ENCODE results near the gene GPRASP2.
"Not testable (repeated sequence)": the region's sequence is repeated elsewhere in the genome, so short reads cannot be mapped to it uniquely, and the experiment has no call there.

GPRASP2 gene

DNA sequence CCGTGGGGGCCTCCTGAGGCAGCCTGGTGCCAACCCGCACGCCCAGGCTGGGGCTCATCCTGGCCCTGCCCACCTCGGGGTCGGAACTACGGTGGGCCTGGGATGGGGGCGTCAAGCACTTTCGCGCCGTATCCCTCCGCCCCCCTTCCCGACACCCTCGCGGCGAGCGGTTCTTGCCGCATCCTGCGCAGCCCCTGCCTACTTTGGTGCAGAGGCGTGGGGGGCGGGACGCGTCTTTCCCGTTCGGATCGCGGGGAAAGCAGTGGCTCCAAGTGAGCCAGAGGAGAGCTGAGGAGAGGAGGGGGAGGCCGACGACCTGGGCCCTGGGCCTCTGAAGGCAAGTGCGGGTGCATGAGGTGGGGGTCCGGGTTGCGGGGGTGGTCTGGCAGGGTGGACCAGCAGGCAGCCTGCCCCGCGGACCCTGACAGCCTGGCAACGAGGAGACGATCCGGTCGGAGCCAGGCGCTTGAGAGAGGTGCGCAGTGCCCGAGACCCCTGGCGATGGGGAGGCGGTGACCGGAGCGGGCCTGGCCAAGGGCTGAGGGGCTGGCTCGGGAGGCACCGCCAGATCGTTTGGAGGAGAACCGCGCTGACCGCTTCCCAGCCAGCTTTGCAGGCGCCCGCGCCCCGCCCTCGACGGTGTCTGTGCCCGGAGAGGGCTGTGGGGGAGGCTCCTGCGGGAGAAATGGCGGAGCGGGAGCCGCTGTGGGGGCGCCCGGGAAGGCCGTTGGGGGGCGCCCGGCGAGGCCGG lies at the start of gene GPRASP2:
Gene GPRASP2 (plus strand): TSS at position 233 of the 751 bp plus-strand sequence. CDS start 2,422 bp downstream, outside the sequence.
- peak within 1 kb of the TSS; percentile 90 for H2AFZ ChIP-seq (ENCODE audit: low read depth)
- peak within 1 kb of the TSS; percentile 76 for H3K9ac ChIP-seq
- H4K20me1 ChIP-seq (ENCODE audit: insufficient read depth): no peaks in the 10 kb centered on the region
- TF ChIP-seq, protein P1, sequence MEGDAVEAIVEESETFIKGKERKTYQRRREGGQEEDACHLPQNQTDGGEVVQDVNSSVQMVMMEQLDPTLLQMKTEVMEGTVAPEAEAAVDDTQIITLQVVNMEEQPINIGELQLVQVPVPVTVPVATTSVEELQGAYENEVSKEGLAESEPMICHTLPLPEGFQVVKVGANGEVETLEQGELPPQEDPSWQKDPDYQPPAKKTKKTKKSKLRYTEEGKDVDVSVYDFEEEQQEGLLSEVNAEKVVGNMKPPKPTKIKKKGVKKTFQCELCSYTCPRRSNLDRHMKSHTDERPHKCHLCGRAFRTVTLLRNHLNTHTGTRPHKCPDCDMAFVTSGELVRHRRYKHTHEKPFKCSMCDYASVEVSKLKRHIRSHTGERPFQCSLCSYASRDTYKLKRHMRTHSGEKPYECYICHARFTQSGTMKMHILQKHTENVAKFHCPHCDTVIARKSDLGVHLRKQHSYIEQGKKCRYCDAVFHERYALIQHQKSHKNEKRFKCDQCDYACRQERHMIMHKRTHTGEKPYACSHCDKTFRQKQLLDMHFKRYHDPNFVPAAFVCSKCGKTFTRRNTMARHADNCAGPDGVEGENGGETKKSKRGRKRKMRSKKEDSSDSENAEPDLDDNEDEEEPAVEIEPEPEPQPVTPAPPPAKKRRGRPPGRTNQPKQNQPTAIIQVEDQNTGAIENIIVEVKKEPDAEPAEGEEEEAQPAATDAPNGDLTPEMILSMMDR (conservative IDR thresholded peaks at IDR 0.05; ENCODE audit: low read depth, low read length): no peak
- H3K27ac ChIP-seq: no peak within 1 kb of the TSS
- H3K4me3 ChIP-seq (IDR thresholded peaks at IDR 0.05; ENCODE audit: insufficient read depth, low read depth, low read length): no peak within 1 kb of the TSS
- H3K79me2 ChIP-seq (ENCODE audit: insufficient read depth, low read depth): no peaks in the 10 kb centered on the region
- no peaks in the 10 kb centered on the region for H3K27me3 ChIP-seq (ENCODE audit: insufficient read depth, low read depth)
- H3K4me1 ChIP-seq (ENCODE audit: low read depth, poor library complexity, severe bottlenecking): no peaks in the 10 kb centered on the region
- H3K4me2 ChIP-seq: peak within 1 kb of the TSS; percentile 73; the same call in 1 of the 2 replicates
- H3K36me3 ChIP-seq (ENCODE audit: insufficient read depth): no peaks in the 10 kb centered on the region

GRCh38 chrX:102663820-102664219 lies 48.4 kb upstream of the GPRASP2 start:
- H4K20me1 ChIP-seq (ENCODE audit: insufficient read depth); H3K9ac ChIP-seq; H2AFZ ChIP-seq (ENCODE audit: low read depth); H3K27me3 ChIP-seq (ENCODE audit: insufficient read depth, low read depth); H3K4me2 ChIP-seq; H3K36me3 ChIP-seq (ENCODE audit: insufficient read depth); H3K27ac ChIP-seq; H3K4me3 ChIP-seq (IDR thresholded peaks at IDR 0.05; ENCODE audit: insufficient read depth, low read depth, low read length); H3K79me2 ChIP-seq (ENCODE audit: insufficient read depth, low read depth): not testable (repeated sequence)
- H3K4me1 ChIP-seq (ENCODE audit: low read depth, poor library complexity, severe bottlenecking): peaks cover 11% of the 10 kb centered on the region

DNA sequence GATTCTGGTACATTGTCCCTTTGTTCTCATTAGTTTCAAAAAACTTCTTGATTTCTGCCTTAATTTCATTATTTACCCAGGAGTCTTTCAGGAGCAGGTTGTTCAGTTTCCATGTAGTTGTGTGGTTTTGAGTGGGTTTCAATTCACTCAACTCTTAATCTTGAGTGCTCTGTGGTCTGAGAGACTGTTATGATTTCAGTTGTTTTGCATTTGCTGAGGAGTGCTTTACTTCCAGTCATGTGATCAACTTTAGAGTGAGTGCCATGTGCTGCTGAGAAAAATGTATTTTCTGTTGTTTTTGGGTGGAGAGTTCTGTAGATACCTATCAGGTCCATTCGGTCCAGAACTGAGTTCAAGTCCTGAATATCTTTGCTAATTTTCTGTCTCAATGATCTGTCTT lies 45.2 kb upstream of the GPRASP2 start:
- H3K4me1 ChIP-seq (ENCODE audit: low read depth, poor library complexity, severe bottlenecking): peaks cover 11% of the 10 kb centered on the region
- H3K9ac ChIP-seq; H3K4me3 ChIP-seq (IDR thresholded peaks at IDR 0.05; ENCODE audit: insufficient read depth, low read depth, low read length); H3K79me2 ChIP-seq (ENCODE audit: insufficient read depth, low read depth); H2AFZ ChIP-seq (ENCODE audit: low read depth); H4K20me1 ChIP-seq (ENCODE audit: insufficient read depth); H3K27ac ChIP-seq; H3K36me3 ChIP-seq (ENCODE audit: insufficient read depth); H3K4me2 ChIP-seq; H3K27me3 ChIP-seq (ENCODE audit: insufficient read depth, low read depth): not testable (repeated sequence)

DNA sequence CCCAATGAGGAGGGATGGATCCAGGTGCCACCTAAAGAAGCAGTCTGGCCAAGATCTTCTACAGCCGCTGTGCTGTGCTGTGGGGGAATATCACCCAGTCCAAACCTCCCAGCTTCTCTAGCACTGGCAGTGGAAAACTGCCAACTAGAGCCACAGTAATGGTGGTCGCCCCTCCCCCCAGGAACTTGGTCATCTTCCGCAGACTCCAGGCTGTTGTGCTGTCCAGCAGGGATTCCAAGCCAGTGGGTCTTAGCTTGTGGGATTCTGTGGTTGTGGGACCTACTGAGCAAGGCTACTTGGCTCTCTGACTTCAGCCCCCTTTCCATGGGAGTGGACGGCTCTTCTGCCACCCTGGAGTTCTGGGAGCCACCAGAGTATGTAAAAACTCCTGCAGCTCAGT lies 42.7 kb upstream of the GPRASP2 start:
- peaks cover 11% of the 10 kb centered on the region for H3K4me1 ChIP-seq (ENCODE audit: low read depth, poor library complexity, severe bottlenecking)
- no peak overlapping the region for H3K4me3 ChIP-seq (IDR thresholded peaks at IDR 0.05; ENCODE audit: insufficient read depth, low read depth, low read length)
- no peak overlapping the region for H3K4me2 ChIP-seq
- TF ChIP-seq, protein P1 (conservative IDR thresholded peaks at IDR 0.05; ENCODE audit: low read depth, low read length): no peak
- no peaks in the 10 kb centered on the region for H3K36me3 ChIP-seq (ENCODE audit: insufficient read depth)
- no peaks in the 10 kb centered on the region for H3K27me3 ChIP-seq (ENCODE audit: insufficient read depth, low read depth)
- H3K79me2 ChIP-seq (ENCODE audit: insufficient read depth, low read depth): no peaks in the 10 kb centered on the region
- no peak overlapping the region for H3K27ac ChIP-seq
- H4K20me1 ChIP-seq (ENCODE audit: insufficient read depth): no peaks in the 10 kb centered on the region
- H2AFZ ChIP-seq (ENCODE audit: low read depth): no peak overlapping the region
- H3K9ac ChIP-seq: no peak overlapping the region

GRCh38 chrX:102672856-102673255 lies 39.4 kb upstream of the GPRASP2 start:
- Histone ChIP-seq H4K20me1 (ENCODE audit: insufficient read depth) (no peaks in the 10 kb centered on the region), H3K27me3 (ENCODE audit: insufficient read depth, low read depth) (no peaks in the 10 kb centered on the region), H3K27ac (no peak overlapping the region), H3K9ac (no peak overlapping the region), H3K4me2 (no peak overlapping the region), H3K4me3 (IDR thresholded peaks at IDR 0.05; ENCODE audit: insufficient read depth, low read depth, low read length) (no peak overlapping the region), H2AFZ (ENCODE audit: low read depth) (no peak overlapping the region), H3K36me3 (ENCODE audit: insufficient read depth) (no peaks in the 10 kb centered on the region), H3K4me1 (ENCODE audit: low read depth, poor library complexity, severe bottlenecking) (no peaks in the 10 kb centered on the region), H3K79me2 (ENCODE audit: insufficient read depth, low read depth) (no peaks in the 10 kb centered on the region)
- TF ChIP-seq, protein P1 (conservative IDR thresholded peaks at IDR 0.05; ENCODE audit: low read depth, low read length): no peak

GRCh38 chrX:102677479-102677878 lies 34.8 kb upstream of the GPRASP2 start:
- not testable (repeated sequence) for H3K4me2 ChIP-seq; H3K9ac ChIP-seq; H4K20me1 ChIP-seq (ENCODE audit: insufficient read depth); H3K27me3 ChIP-seq (ENCODE audit: insufficient read depth, low read depth); H3K4me3 ChIP-seq (IDR thresholded peaks at IDR 0.05; ENCODE audit: insufficient read depth, low read depth, low read length); H3K27ac ChIP-seq; H3K4me1 ChIP-seq (ENCODE audit: low read depth, poor library complexity, severe bottlenecking); H3K79me2 ChIP-seq (ENCODE audit: insufficient read depth, low read depth); H3K36me3 ChIP-seq (ENCODE audit: insufficient read depth); H2AFZ ChIP-seq (ENCODE audit: low read depth)

Measured in KMS-11 (cell line).